ENCODE measurements around the gene MCIDAS. TPM values are rescaled to one million over a fixed set of nuclear protein-coding genes. Genes with fewer than 3 reads are reported as not detected.

MCIDAS gene
- total and polyA plus RNA-seq, 2 experiments from 2014 or later = 0.08 TPM; not detected in 1

GRCh38 chr5:55227664-55228430, 732 bp upstream of the MCIDAS start:
- Histone ChIP-seq H4K20me1 (ENCODE audit: insufficient read depth, poor library complexity, severe bottlenecking) (no peaks in the 10 kb centered on the region), H3K27me3 (peaks cover 99% of the 10 kb centered on the region), H3K4me1 (ENCODE audit: insufficient read depth) (peaks cover 36% of the 10 kb centered on the region), H3K4me2 (peak overlapping the region; percentile 96), H3K27ac (no peak overlapping the region), H2AFZ (peak overlapping the region; percentile 66), H3K36me3 (replicated peaks; ENCODE audit: insufficient read depth, low read depth) (no peaks in the 10 kb centered on the region), H3K4me3 (peak overlapping the region; percentile 52), H3K9me2 (replicated peaks; ENCODE audit: insufficient read depth) (no peaks in the 10 kb centered on the region), H3K79me2 (no peaks in the 10 kb centered on the region), H3K9me3 (ENCODE audit: low read depth) (no peaks in the 10 kb centered on the region)
- DNase-seq (ENCODE audit: low spot score) = no peak
- no peak for TF ChIP-seq EZH2phosphoT487 (IDR thresholded peaks at IDR 0.05; ENCODE audit: low read depth, severe bottlenecking, unreplicated experiment)
- TF ChIP-seq EZH2 (IDR thresholded peaks at IDR 0.05; ENCODE audit: borderline replicate concordance) = no peak
- no peak for TF ChIP-seq CTCF (IDR thresholded peaks at IDR 0.05; ENCODE audit: poor library complexity)
- WGBS (ENCODE audit: low lambda C conversion rate, missing lambda C conversion rate) = 4% methylated on average over 29 of the region's 30 CpGs

- H3K4me3 ChIP-seq = peak overlapping the region; percentile 52
- H3K36me3 ChIP-seq (replicated peaks; ENCODE audit: insufficient read depth, low read depth) = no peaks in the 10 kb centered on the region
- TF ChIP-seq EZH2 (IDR thresholded peaks at IDR 0.05; ENCODE audit: borderline replicate concordance) (peak; percentile 60), EZH2phosphoT487 (IDR thresholded peaks at IDR 0.05; ENCODE audit: low read depth, severe bottlenecking, unreplicated experiment) (no peak), CTCF (IDR thresholded peaks at IDR 0.05; ENCODE audit: poor library complexity) (peak; percentile 61)
- H3K27me3 ChIP-seq = peaks cover 99% of the 10 kb centered on the region
- peak overlapping the region; percentile 66 for H2AFZ ChIP-seq
- H3K79me2 ChIP-seq = no peaks in the 10 kb centered on the region
- no peaks in the 10 kb centered on the region for H3K9me3 ChIP-seq (ENCODE audit: low read depth)
- 9% methylated on average over 42 of the region's 54 CpGs for WGBS (ENCODE audit: low lambda C conversion rate, missing lambda C conversion rate)
- H3K4me1 ChIP-seq (ENCODE audit: insufficient read depth) = peaks cover 22% of the 10 kb centered on the region
- H3K9me2 ChIP-seq (replicated peaks; ENCODE audit: insufficient read depth) = no peaks in the 10 kb centered on the region
- peak overlapping the region; percentile 96 for H3K4me2 ChIP-seq
- DNase-seq (ENCODE audit: low spot score) = peak; percentile 80
- no peaks in the 10 kb centered on the region for H4K20me1 ChIP-seq (ENCODE audit: insufficient read depth, poor library complexity, severe bottlenecking)
- no peak overlapping the region for H3K27ac ChIP-seq
These were observed 835 bp downstream of the MCIDAS start for GRCh38 chr5:55226027-55226933.

- no peaks in the 10 kb centered on the region for H3K9me3 ChIP-seq (ENCODE audit: low read depth)
- no peak overlapping the region for H3K27ac ChIP-seq
- no peaks in the 10 kb centered on the region for H3K79me2 ChIP-seq
- no peaks in the 10 kb centered on the region for H3K9me2 ChIP-seq (replicated peaks; ENCODE audit: insufficient read depth)
- H2AFZ ChIP-seq = no peak overlapping the region
- no peak for DNase-seq (ENCODE audit: low spot score)
- no peak for TF ChIP-seq CTCF (IDR thresholded peaks at IDR 0.05; ENCODE audit: poor library complexity)
- TF ChIP-seq EZH2phosphoT487 (IDR thresholded peaks at IDR 0.05; ENCODE audit: low read depth, severe bottlenecking, unreplicated experiment) = no peak
- TF ChIP-seq EZH2 (IDR thresholded peaks at IDR 0.05; ENCODE audit: borderline replicate concordance) = no peak
- no peaks in the 10 kb centered on the region for H3K36me3 ChIP-seq (replicated peaks; ENCODE audit: insufficient read depth, low read depth)
- H4K20me1 ChIP-seq (ENCODE audit: insufficient read depth, poor library complexity, severe bottlenecking) = no peaks in the 10 kb centered on the region
- peaks cover 28% of the 10 kb centered on the region for H3K4me1 ChIP-seq (ENCODE audit: insufficient read depth)
- H3K27me3 ChIP-seq = peaks cover 99% of the 10 kb centered on the region
- no peak overlapping the region for H3K4me3 ChIP-seq
- H3K4me2 ChIP-seq = no peak overlapping the region
These were observed 1.8 kb downstream of the MCIDAS start for GRCh38 chr5:55225346-55225745.

Measured in hepatocyte (in vitro differentiated cells).